ENCODE measurements around the gene FAM171A2. TPM values are rescaled to one million over a fixed set of nuclear protein-coding genes. Genes with fewer than 3 reads are reported as not detected.

FAM171A2 gene
- total and polyA plus RNA-seq, 7 donors = 0.06 to 0.23 (median 0.19) TPM

DNA sequence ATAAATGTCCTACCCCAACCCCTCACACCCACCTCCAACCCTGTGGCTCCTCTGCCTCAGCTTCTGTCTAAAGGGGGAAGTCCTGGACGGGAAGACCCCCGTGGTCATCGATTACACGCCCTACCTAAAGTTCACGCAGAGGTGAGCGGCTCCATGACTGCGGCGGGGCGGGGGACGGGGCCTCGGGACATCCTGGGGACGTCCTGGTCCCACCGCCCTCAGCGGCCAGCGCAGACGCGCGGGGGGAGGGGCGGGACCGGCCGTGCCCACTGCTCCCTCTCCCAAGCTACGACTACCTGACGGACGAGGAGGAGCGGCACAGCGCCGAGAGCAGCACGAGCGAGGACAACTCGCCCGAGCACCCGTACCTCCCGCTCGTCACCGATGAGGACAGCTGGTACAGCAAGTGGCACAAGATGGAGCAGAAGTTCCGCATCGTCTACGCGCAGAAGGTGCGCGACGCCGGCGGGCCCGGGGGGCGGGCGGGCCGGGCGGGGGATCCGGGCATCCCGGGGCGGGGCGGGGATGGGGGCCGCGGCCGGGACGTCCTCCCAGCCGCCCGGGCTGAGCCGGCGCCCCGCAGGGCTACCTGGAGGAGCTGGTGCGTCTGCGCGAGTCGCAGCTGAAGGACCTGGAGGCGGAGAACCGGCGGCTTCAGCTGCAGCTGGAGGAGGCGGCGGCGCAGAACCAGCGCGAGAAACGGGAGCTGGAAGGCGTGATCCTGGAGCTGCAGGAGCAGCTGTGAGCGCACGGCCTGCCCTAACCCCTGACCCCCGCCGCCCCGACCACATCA, 48.6 kb downstream of the FAM171A2 start:
- Histone ChIP-seq H3K27ac (no peak overlapping the region), H3K4me1 (no peaks in the 10 kb centered on the region), H3K9me3 (no peaks in the 10 kb centered on the region), H3K4me3 (peak overlapping the region; percentile 45), H3K36me3 (ENCODE audit: insufficient read depth in 1 of 2, low read depth in 1 of 2) (peaks cover 2 to 11% of the 10 kb centered on the region in 2 donors), H3K27me3 (ENCODE audit: insufficient read depth in 3 of 3, low read length in 2 of 3) (peaks cover 0 to 52% (median 24%) of the 10 kb centered on the region in 3 donors)
- DNase-seq = no peak
- TF ChIP-seq, protein P1, sequence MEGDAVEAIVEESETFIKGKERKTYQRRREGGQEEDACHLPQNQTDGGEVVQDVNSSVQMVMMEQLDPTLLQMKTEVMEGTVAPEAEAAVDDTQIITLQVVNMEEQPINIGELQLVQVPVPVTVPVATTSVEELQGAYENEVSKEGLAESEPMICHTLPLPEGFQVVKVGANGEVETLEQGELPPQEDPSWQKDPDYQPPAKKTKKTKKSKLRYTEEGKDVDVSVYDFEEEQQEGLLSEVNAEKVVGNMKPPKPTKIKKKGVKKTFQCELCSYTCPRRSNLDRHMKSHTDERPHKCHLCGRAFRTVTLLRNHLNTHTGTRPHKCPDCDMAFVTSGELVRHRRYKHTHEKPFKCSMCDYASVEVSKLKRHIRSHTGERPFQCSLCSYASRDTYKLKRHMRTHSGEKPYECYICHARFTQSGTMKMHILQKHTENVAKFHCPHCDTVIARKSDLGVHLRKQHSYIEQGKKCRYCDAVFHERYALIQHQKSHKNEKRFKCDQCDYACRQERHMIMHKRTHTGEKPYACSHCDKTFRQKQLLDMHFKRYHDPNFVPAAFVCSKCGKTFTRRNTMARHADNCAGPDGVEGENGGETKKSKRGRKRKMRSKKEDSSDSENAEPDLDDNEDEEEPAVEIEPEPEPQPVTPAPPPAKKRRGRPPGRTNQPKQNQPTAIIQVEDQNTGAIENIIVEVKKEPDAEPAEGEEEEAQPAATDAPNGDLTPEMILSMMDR (IDR thresholded peaks at IDR 0.05) = no peak
- WGBS, 3 donors = 1 to 2% (median 1%) methylated on average over 53 to 81 of the region's 81 CpGs
- no peak for ATAC-seq
- intact Hi-C loops (cut with DNase I) = no loop called here

DNA sequence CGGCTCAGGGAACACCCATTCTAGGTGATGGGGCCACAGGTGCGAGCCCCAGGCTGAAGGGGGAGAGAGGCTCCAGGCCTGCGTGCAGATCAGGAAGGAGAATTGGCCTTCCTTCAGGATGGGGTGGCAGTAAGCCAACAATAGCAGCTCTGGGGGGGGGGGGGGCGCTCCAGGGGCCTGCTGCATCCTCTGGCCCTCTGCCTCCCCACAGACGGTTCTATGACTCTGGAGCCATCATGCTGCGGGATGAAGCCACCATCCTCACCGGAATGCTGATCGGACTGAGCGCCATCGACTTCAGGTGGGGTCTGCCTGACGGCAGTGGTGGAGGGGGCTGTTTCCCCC, 49.2 kb downstream of the FAM171A2 start:
- 16 to 24% (median 18%) methylated on average over 10 to 11 of the region's 11 CpGs for WGBS, 3 donors
- Histone ChIP-seq H3K4me3 (peak overlapping the region; percentile 45), H3K9me3 (no peaks in the 10 kb centered on the region), H3K27ac (no peak overlapping the region), H3K4me1 (no peaks in the 10 kb centered on the region), H3K36me3 (ENCODE audit: insufficient read depth in 1 of 2, low read depth in 1 of 2) (peaks cover 0 to 5% of the 10 kb centered on the region in 2 donors), H3K27me3 (ENCODE audit: insufficient read depth in 3 of 3, low read length in 2 of 3) (peaks cover 0 to 52% (median 24%) of the 10 kb centered on the region in 3 donors)
- intact Hi-C loops (cut with DNase I) = no loop called here
- DNase-seq (no peak), ATAC-seq (no peak)
- TF ChIP-seq, protein P1 (IDR thresholded peaks at IDR 0.05) = no peak

DNA sequence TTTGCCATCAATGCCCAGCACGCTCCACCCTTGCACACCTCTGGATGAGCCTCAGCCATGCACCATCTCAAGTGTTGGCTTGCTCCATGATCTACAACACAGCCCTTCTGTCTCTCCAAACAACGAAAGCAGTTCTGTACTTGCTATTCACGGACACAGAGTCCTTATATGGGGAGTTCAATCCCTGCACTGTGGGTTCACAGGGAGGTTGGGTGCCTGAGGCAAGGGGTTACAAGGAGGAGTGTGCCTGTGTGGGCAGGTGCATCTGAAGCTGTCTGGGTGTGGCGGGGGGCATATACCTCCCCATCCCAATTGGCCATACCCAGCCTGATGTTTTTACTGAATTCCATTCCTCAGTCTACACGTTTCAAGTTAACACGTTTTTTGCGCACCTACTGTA, 49.6 kb downstream of the FAM171A2 start:
- 69 to 83% (median 73%) methylated on average over 7 of the region's 7 CpGs for WGBS, 3 donors
- Histone ChIP-seq H3K4me1 (no peaks in the 10 kb centered on the region), H3K27ac (no peak overlapping the region), H3K27me3 (ENCODE audit: insufficient read depth in 3 of 3, low read length in 2 of 3) (peaks cover 0 to 52% (median 24%) of the 10 kb centered on the region in 3 donors), H3K36me3 (ENCODE audit: insufficient read depth in 1 of 2, low read depth in 1 of 2) (peaks cover 0 to under 1% of the 10 kb centered on the region in 2 donors), H3K9me3 (no peaks in the 10 kb centered on the region), H3K4me3 (no peak overlapping the region)
- intact Hi-C loops (cut with DNase I) = no loop called here
- TF ChIP-seq, protein P1 (IDR thresholded peaks at IDR 0.05) = no peak
- no peak for DNase-seq
- no peak for ATAC-seq

DNA sequence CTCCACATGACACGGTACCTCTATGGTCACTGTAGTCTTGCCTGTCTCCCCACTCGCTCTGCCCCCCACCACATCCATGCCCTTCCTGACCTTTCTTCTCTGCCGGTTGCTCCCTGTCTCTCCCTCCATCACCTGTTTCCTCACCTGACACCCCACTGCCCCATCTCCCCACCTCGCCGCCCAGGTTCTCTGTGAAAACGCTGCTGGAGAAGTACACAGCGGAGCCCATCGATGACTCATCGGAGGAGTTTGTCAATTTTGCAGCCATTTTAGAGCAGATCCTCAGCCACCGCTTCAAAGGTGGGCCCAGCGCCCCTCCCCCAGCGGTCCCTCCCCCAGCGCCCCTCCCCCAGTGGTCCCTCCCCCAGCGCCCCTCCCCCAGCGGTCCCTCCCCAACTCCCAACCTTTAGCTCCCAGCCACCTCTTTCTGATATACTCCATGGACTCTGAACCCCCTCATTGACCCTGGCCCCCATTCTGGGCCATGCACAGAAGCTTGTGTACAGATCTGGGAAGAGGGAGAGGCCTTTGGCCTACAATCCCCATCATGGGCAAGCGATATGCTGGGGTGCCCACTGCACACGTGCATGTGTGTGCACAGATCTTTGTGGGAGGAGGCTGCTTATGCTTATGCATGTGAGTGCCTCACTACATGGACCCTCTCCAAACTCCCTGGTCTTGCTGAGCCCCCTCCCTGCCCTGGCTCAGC, 51.1 kb downstream of the FAM171A2 start:
- WGBS, 3 donors = 62 to 67% (median 63%) methylated on average over 15 to 17 of the region's 17 CpGs
- Histone ChIP-seq H3K9me3 (no peaks in the 10 kb centered on the region), H3K4me3 (no peak overlapping the region), H3K4me1 (peaks cover 3% of the 10 kb centered on the region), H3K36me3 (ENCODE audit: insufficient read depth in 1 of 2, low read depth in 1 of 2) (no peaks in the 10 kb centered on the region), H3K27me3 (ENCODE audit: insufficient read depth in 3 of 3, low read length in 2 of 3) (peaks cover 0 to 48% (median 20%) of the 10 kb centered on the region in 3 donors), H3K27ac (no peak overlapping the region)
- no peak for DNase-seq
- no peak for ATAC-seq
- intact Hi-C loops (cut with DNase I) = no loop called here
- TF ChIP-seq, protein P1 (IDR thresholded peaks at IDR 0.05) = no peak
